A549 (cell line): ENCODE results near the gene EXOG.

ENCODE experiments used
- CHD2 ChIP-seq: fragments of 150-350 bp; IDR thresholded peaks from 2 replicates; pipeline ENCODE4 v1.6.1; 2014; ENCODE audit warnings: low read length; ENCODE audit not compliant: partially characterized antibody
- EHMT2 ChIP-seq: fragments of 200-600 bp; sonication (generic); IDR thresholded peaks from 2 replicates; pipeline ENCODE4 v1.6.1; 2016; ENCODE audit warnings: antibody characterized with exemption, low read depth, mild to moderate bottlenecking, moderate library complexity
- EP300 ChIP-seq, 2 experiments: fragments of >200 bp; sonication (Bioruptor Twin); formaldehyde crosslinking; IDR thresholded peaks; 2 replicates in 1 of 2; 3 replicates in 1 of 2; pipeline ENCODE4 v1.6.1; 2016 to 2017
- HDAC2 ChIP-seq: fragments of 200-600 bp; sonication (generic); IDR thresholded peaks from 2 replicates; pipeline ENCODE4 v1.6.1; 2016
- JUN ChIP-seq, 2 experiments: fragments of >200 bp; sonication (Bioruptor Twin); formaldehyde crosslinking; IDR thresholded peaks; 2 replicates in 1 of 2; 3 replicates in 1 of 2; pipeline ENCODE4 v1.6.1; 2016 to 2017
- POLR2A ChIP-seq: IDR thresholded peaks from 2 replicates; pipeline ENCODE4 v1.6.1; 2012; ENCODE audit warnings: mild to moderate bottlenecking, low read length
- RAD21 ChIP-seq, 2 experiments: fragments of >200 bp in 1 of 2; sonication (Bioruptor Twin) in 1 of 2; formaldehyde crosslinking in 1 of 2; IDR thresholded peaks in 1 of 2; conservative IDR thresholded peaks in 1 of 2; 2 replicates in 1 of 2; 3 replicates in 1 of 2; pipeline ENCODE4 v1.6.1; 2012 to 2018; ENCODE audit warnings: inconsistent platforms in 1 of 2
- RNF2 ChIP-seq: fragments of 200-600 bp; sonication (generic); IDR thresholded peaks from 2 replicates; pipeline ENCODE4 v1.6.1; 2016; ENCODE audit warnings: low read depth, mild to moderate bottlenecking, antibody characterized with exemption, moderate library complexity, borderline replicate concordance
- ZFP36 ChIP-seq: fragments of 450-650 bp; IDR thresholded peaks from 2 replicates; pipeline ENCODE4 v1.6.1; 2014; ENCODE audit warnings: borderline replicate concordance; ENCODE audit not compliant: partially characterized antibody
- TF ChIP-seq, protein P1 (sequence below): fragments of >200 bp; sonication (Bioruptor Twin); formaldehyde crosslinking; IDR thresholded peaks from 3 replicates; pipeline ENCODE4 v1.6.1; 2016
- TF ChIP-seq, protein P2 (sequence below): IDR thresholded peaks from 2 replicates; pipeline ENCODE4 v1.6.1; 2012
- TF ChIP-seq, protein P3 (sequence below): IDR thresholded peaks from 2 replicates; pipeline ENCODE4 v1.6.1; 2012
- TF ChIP-seq, protein P4 (sequence below): fragments of 200-600 bp; sonication (generic); IDR thresholded peaks from 2 replicates; pipeline ENCODE4 v1.6.1; 2016; ENCODE audit warnings: antibody characterized with exemption, mild to moderate bottlenecking, moderate library complexity
- TF ChIP-seq, protein P5 (sequence below): fragments of >200 bp; sonication (Bioruptor Twin); formaldehyde crosslinking; IDR thresholded peaks from 3 replicates; pipeline ENCODE4 v1.5.1; 2016

DNA sequence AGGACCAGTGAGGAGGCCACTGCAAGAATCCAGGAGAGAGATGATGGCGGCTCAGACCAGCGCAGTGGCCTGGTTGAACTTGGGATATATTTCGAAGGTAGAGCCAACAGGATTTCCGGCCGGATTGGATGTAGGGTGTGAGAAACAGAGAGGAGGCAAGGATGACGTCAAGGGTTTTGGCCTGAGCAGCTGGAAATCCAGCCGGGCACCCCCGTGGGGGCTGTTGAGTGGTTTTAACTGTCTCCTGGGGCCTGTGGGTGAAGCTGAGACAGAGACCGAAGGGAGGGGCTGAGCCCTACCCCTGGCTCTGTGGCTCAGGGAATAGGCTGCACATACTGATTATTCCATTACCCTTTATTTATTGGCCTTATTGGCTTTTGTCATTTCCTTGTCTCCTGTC, 45.7 kb downstream of the EXOG start:
- TF ChIP-seq POLR2A (no peak), EHMT2 (no peak), RAD21 (conservative IDR thresholded peaks at IDR 0.05 in 1 of 2, IDR thresholded peaks at IDR 0.05 in 1 of 2) (no peak), RNF2 (no peak), EP300 (IDR thresholded peaks at IDR 0.05) (no peak), JUN (IDR thresholded peaks at IDR 0.05) (no peak), HDAC2 (no peak), ZFP36 (no peak), CHD2 (no peak)
- TF ChIP-seq, protein P1, sequence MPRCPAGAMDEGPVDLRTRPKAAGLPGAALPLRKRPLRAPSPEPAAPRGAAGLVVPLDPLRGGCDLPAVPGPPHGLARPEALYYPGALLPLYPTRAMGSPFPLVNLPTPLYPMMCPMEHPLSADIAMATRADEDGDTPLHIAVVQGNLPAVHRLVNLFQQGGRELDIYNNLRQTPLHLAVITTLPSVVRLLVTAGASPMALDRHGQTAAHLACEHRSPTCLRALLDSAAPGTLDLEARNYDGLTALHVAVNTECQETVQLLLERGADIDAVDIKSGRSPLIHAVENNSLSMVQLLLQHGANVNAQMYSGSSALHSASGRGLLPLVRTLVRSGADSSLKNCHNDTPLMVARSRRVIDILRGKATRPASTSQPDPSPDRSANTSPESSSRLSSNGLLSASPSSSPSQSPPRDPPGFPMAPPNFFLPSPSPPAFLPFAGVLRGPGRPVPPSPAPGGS = no peak
- TF ChIP-seq, protein P2, sequence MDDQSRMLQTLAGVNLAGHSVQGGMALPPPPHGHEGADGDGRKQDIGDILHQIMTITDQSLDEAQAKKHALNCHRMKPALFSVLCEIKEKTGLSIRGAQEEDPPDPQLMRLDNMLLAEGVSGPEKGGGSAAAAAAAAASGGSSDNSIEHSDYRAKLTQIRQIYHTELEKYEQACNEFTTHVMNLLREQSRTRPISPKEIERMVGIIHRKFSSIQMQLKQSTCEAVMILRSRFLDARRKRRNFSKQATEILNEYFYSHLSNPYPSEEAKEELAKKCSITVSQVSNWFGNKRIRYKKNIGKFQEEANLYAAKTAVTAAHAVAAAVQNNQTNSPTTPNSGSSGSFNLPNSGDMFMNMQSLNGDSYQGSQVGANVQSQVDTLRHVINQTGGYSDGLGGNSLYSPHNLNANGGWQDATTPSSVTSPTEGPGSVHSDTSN = no peak
- TF ChIP-seq, protein P3, sequence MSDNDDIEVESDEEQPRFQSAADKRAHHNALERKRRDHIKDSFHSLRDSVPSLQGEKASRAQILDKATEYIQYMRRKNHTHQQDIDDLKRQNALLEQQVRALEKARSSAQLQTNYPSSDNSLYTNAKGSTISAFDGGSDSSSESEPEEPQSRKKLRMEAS = no peak
- TF ChIP-seq, protein P4, sequence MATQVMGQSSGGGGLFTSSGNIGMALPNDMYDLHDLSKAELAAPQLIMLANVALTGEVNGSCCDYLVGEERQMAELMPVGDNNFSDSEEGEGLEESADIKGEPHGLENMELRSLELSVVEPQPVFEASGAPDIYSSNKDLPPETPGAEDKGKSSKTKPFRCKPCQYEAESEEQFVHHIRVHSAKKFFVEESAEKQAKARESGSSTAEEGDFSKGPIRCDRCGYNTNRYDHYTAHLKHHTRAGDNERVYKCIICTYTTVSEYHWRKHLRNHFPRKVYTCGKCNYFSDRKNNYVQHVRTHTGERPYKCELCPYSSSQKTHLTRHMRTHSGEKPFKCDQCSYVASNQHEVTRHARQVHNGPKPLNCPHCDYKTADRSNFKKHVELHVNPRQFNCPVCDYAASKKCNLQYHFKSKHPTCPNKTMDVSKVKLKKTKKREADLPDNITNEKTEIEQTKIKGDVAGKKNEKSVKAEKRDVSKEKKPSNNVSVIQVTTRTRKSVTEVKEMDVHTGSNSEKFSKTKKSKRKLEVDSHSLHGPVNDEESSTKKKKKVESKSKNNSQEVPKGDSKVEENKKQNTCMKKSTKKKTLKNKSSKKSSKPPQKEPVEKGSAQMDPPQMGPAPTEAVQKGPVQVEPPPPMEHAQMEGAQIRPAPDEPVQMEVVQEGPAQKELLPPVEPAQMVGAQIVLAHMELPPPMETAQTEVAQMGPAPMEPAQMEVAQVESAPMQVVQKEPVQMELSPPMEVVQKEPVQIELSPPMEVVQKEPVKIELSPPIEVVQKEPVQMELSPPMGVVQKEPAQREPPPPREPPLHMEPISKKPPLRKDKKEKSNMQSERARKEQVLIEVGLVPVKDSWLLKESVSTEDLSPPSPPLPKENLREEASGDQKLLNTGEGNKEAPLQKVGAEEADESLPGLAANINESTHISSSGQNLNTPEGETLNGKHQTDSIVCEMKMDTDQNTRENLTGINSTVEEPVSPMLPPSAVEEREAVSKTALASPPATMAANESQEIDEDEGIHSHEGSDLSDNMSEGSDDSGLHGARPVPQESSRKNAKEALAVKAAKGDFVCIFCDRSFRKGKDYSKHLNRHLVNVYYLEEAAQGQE = no peak
- TF ChIP-seq, protein P5, sequence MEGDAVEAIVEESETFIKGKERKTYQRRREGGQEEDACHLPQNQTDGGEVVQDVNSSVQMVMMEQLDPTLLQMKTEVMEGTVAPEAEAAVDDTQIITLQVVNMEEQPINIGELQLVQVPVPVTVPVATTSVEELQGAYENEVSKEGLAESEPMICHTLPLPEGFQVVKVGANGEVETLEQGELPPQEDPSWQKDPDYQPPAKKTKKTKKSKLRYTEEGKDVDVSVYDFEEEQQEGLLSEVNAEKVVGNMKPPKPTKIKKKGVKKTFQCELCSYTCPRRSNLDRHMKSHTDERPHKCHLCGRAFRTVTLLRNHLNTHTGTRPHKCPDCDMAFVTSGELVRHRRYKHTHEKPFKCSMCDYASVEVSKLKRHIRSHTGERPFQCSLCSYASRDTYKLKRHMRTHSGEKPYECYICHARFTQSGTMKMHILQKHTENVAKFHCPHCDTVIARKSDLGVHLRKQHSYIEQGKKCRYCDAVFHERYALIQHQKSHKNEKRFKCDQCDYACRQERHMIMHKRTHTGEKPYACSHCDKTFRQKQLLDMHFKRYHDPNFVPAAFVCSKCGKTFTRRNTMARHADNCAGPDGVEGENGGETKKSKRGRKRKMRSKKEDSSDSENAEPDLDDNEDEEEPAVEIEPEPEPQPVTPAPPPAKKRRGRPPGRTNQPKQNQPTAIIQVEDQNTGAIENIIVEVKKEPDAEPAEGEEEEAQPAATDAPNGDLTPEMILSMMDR = no peak
